Measurements from ENCODE around the gene ZFYVE27. TPM values are rescaled to one million over a fixed set of nuclear protein-coding genes. Genes with fewer than 3 reads are reported as not detected.

ZFYVE27 gene
- total RNA-seq, 3 donors from 2014 or later, result 26.9 to 37.6 (median 29.2) TPM

GRCh38 chr10:97781618-97782331 is 44.8 kb downstream of the ZFYVE27 start:
- Histone ChIP-seq H3K27me3 (no peaks in the 10 kb centered on the region), H3K36me3 (no peaks in the 10 kb centered on the region), H3K4me3 (no peak overlapping the region), H3K27ac (peak overlapping the region in 1 of 2 donors; percentile 22), H3K9me3 (no peaks in the 10 kb centered on the region), H3K4me1 (peaks cover 0 to 4% of the 10 kb centered on the region in 2 donors)
- no peak for DNase-seq (ENCODE audit: low spot score in 2 of 2)
- intact Hi-C loops (cut with DNase I; ENCODE audit: low total_unique reads), result no loop called here
- TF ChIP-seq CTCF (IDR thresholded peaks at IDR 0.05) (no peak), POLR2AphosphoS5 (IDR thresholded peaks at IDR 0.05) (no peak), POLR2A (IDR thresholded peaks at IDR 0.05) (no peak)

GRCh38 chr10:97782455-97783228 is 45.7 kb downstream of the ZFYVE27 start:
- DNase-seq (ENCODE audit: low spot score in 2 of 2), result no peak
- H3K4me1 ChIP-seq, result peaks cover 0 to 4% of the 10 kb centered on the region in 2 donors

GRCh38 chr10:97784200-97784810 is 47.4 kb downstream of the ZFYVE27 start:
- Histone ChIP-seq H3K4me1 (peaks cover 0 to 4% of the 10 kb centered on the region in 2 donors), H3K4me3 (no peak overlapping the region), H3K36me3 (no peaks in the 10 kb centered on the region), H3K27me3 (no peaks in the 10 kb centered on the region), H3K9me3 (no peaks in the 10 kb centered on the region), H3K27ac (no peak overlapping the region)
- TF ChIP-seq POLR2A (IDR thresholded peaks at IDR 0.05) (no peak), CTCF (IDR thresholded peaks at IDR 0.05) (no peak), POLR2AphosphoS5 (IDR thresholded peaks at IDR 0.05) (no peak)
- DNase-seq (ENCODE audit: low spot score in 2 of 2), result no peak
- intact Hi-C loops (cut with DNase I; ENCODE audit: low total_unique reads), result no loop called here

More at GRCh38 chr10:97782455-97783228, 45.7 kb downstream of the ZFYVE27 start:
- intact Hi-C loops (cut with DNase I; ENCODE audit: low total_unique reads), result no loop called here
- TF ChIP-seq POLR2A (IDR thresholded peaks at IDR 0.05), result no peak
- TF ChIP-seq POLR2AphosphoS5 (IDR thresholded peaks at IDR 0.05), result no peak
- no peak for TF ChIP-seq CTCF (IDR thresholded peaks at IDR 0.05)
- Histone ChIP-seq H3K36me3 (no peaks in the 10 kb centered on the region), H3K27me3 (no peaks in the 10 kb centered on the region), H3K27ac (no peak overlapping the region), H3K4me3 (no peak overlapping the region), H3K9me3 (no peaks in the 10 kb centered on the region)

- Histone ChIP-seq H3K9me3 (no peaks in the 10 kb centered on the region), H3K27me3 (no peaks in the 10 kb centered on the region), H3K36me3 (no peaks in the 10 kb centered on the region), H3K4me1 (peaks cover 0 to 4% of the 10 kb centered on the region in 2 donors), H3K4me3 (no peak overlapping the region), H3K27ac (no peak overlapping the region)
- intact Hi-C loops (cut with DNase I; ENCODE audit: low total_unique reads), result no loop called here
- TF ChIP-seq POLR2A (IDR thresholded peaks at IDR 0.05) (no peak), CTCF (IDR thresholded peaks at IDR 0.05) (no peak), POLR2AphosphoS5 (IDR thresholded peaks at IDR 0.05) (no peak)
- no peak for DNase-seq (ENCODE audit: low spot score in 2 of 2)
These were observed 48.3 kb downstream of the ZFYVE27 start for GRCh38 chr10:97785231-97785630.
